Naive thymus-derived CD4-positive, alpha-beta T cell (primary cell): Measurements from ENCODE around the gene GSTT2. TPM values are rescaled to one million over a fixed set of nuclear protein-coding genes. Genes with fewer than 3 reads are reported as not detected.
"Not testable (repeated sequence)": the region's sequence is repeated elsewhere in the genome, so short reads cannot be mapped to it uniquely, and the experiment has no call there.

Experiments used
- ATAC-seq: fragments of 150-1000 bp; cut with Tn5 transposase; 2 replicates; pipeline ENCODE4 v1.10.0; 2021; ENCODE audit warnings: mild to moderate bottlenecking, moderate library complexity
- CTCF ChIA-PET: fragments of 350-600 bp; sonication (Branson Sonifier 250); formaldehyde crosslinking; loops from one replicate; lab custom pipeline; 2021; ENCODE audit warnings: antibody characterized with exemption; lab: Charles Lee
- POLR2A ChIA-PET: fragments of 350-600 bp; sonication (Branson Sonifier 250); formaldehyde crosslinking; loops from one replicate; lab custom pipeline; 2021; ENCODE audit warnings: antibody characterized with exemption, inconsistent platforms; lab: Charles Lee
- DNase-seq, 9 donors: peaks; one replicate each; pipeline versions ENCODE4 v3.0.0 to v3.0.0-alpha.2; 2020 to 2022; ENCODE audit warnings: mixed read lengths in 1 of 9
- H3K27ac ChIP-seq: one replicate; pipeline ENCODE4 v1.7.0; 2013; ENCODE audit warnings: mild to moderate bottlenecking, low read depth, low read length, moderate library complexity
- H3K27me3 ChIP-seq, 2 donors: one replicate each; pipeline ENCODE4 v1.7.0; 2013; ENCODE audit warnings: low read length in 2 of 2, mild to moderate bottlenecking in 2 of 2, moderate library complexity in 2 of 2; ENCODE audit not compliant: control insufficient read depth in 2 of 2, insufficient read depth in 2 of 2
- H3K36me3 ChIP-seq, 3 experiments: 1 replicate in 2 of 3; 2 replicates in 1 of 3; pipeline ENCODE4 v1.7.0; 2013; ENCODE audit warnings: low read length in 3 of 3, mild to moderate bottlenecking in 3 of 3, moderate library complexity in 1 of 3; ENCODE audit not compliant: insufficient read depth in 3 of 3, control insufficient read depth in 2 of 3
- H3K4me1 ChIP-seq, 2 donors: one replicate each; pipeline ENCODE4 v1.7.0; 2013; ENCODE audit warnings: low read length in 2 of 2, mild to moderate bottlenecking in 2 of 2, moderate library complexity in 1 of 2; ENCODE audit not compliant: control insufficient read depth in 2 of 2, insufficient read depth in 2 of 2
- H3K4me3 ChIP-seq: 2 replicates; pipeline ENCODE4 v1.7.0; 2013; ENCODE audit warnings: mild to moderate bottlenecking, low read length
- H3K9me3 ChIP-seq, 3 experiments: 1 replicate in 2 of 3; 2 replicates in 1 of 3; pipeline ENCODE4 v1.7.0; 2013; ENCODE audit warnings: low read length in 3 of 3; ENCODE audit not compliant: control insufficient read depth in 2 of 3
- H3K27ac Mint-ChIP-seq, 9 donors: one replicate each; pipeline ENCODE4 v1.8.0; 2020 to 2022; ENCODE audit warnings: mixed read lengths in 9 of 9, mild to moderate bottlenecking in 8 of 9, moderate library complexity in 5 of 9, inconsistent platforms in 2 of 9
- H3K27me3 Mint-ChIP-seq, 5 donors: one replicate each; pipeline ENCODE4 v1.8.0; 2021 to 2022; ENCODE audit warnings: mixed read lengths in 5 of 5, mild to moderate bottlenecking in 1 of 5
- H3K36me3 Mint-ChIP-seq, 5 donors: one replicate each; pipeline ENCODE4 v1.8.0; 2020 to 2022; ENCODE audit warnings: mixed read lengths in 5 of 5, mild to moderate bottlenecking in 3 of 5, inconsistent platforms in 1 of 5
- H3K4me1 Mint-ChIP-seq, 7 donors: one replicate each; pipeline ENCODE4 v1.8.0; 2020 to 2022; ENCODE audit warnings: mixed read lengths in 7 of 7, mild to moderate bottlenecking in 3 of 7, inconsistent platforms in 1 of 7
- H3K4me3 Mint-ChIP-seq, 10 donors: one replicate each; pipeline ENCODE4 v1.8.0; 2020 to 2022; ENCODE audit warnings: mild to moderate bottlenecking in 10 of 10, mixed read lengths in 10 of 10, moderate library complexity in 6 of 10, inconsistent platforms in 2 of 10
- H3K9me3 Mint-ChIP-seq, 11 donors: one replicate each; pipeline ENCODE4 v1.8.0; 2020 to 2022; ENCODE audit warnings: mixed read lengths in 11 of 11, mild to moderate bottlenecking in 4 of 11, inconsistent platforms in 1 of 11, moderate library complexity in 1 of 11
- intact Hi-C, 2 donors: fragments of 100-400 bp; cut with micrococcal nuclease; formaldehyde crosslinking; loops; one replicate each; pipeline ENCODE4 v1.15.1; 2023
- polyA plus RNA-seq, 2 donors: library from polyadenylated mRNA; unstranded; fragments of 300-500 nt; fragmentation: Illumina TruSeq; gene quantifications; one replicate each; pipeline ENCODE4 v1.2.3, GENCODE V29; 2021
- total RNA-seq, 6 experiments: library from RNA in 5 of 6; stranded (reverse) in 5 of 6; gene quantifications; 1 replicate in 5 of 6; 2 replicates in 1 of 6; pipeline ENCODE4 v1.2.3 and lab custom pipeline; 2021 to 2026

Gene GSTT2
- total and polyA plus RNA-seq, 7 experiments from 2014 or later = not detected

DNA sequence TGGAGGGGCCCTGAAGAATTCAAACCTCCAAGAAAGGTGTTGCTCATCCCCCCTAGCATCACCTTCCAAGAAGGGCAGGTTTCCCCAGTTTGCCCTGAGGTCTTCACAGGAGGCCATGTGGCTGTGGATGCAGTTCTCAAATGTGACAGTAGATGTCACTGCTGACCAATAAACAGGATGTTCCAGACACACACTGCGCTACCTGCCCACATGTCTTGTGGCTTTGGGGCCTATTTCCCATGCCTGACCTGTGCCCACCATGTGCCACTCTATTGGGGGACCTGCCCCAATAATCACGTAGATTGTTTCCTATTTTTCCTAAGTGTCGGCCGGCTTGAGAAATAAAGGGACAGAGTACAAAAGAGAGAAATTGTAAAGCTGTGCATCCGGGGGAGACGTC, 4.5 kb downstream of the GSTT2 start:
- Histone ChIP-seq H3K4me3 (no peak overlapping the region), H3K27ac (no peak overlapping the region), H3K9me3 (no peaks in the 10 kb centered on the region), H3K4me1 (no peaks in the 10 kb centered on the region), H3K27me3 (no peaks in the 10 kb centered on the region), H3K36me3 (no peaks in the 10 kb centered on the region)
- ChIA-PET CTCF (no interaction called here), POLR2A (no interaction called here)
- peaks cover 0 to 2% (median 0%) of the 10 kb centered on the region in 11 donors for H3K9me3 Mint-ChIP-seq
- peaks cover 0 to 10% (median 2%) of the 10 kb centered on the region in 7 donors for H3K4me1 Mint-ChIP-seq
- intact Hi-C loops = loop anchor here (5.0 to 10.0 kb wide), 7 partner anchors 53 to 543 kb away; partner anchors contain the start of gene SUSD2 (in 1 of the 2)
- peaks cover 0 to 4% (median 0%) of the 10 kb centered on the region in 5 donors for H3K27me3 Mint-ChIP-seq
- ATAC-seq = peak; percentile 89
- no peak overlapping the region for H3K4me3 Mint-ChIP-seq
- peak overlapping the region in 2 of 9 donors; percentile 10 to 16 for H3K27ac Mint-ChIP-seq
- no peaks in the 10 kb centered on the region for H3K36me3 Mint-ChIP-seq
- peak in 7 of 9 donors; percentile 31 to 69 (median 37) for DNase-seq

DNA sequence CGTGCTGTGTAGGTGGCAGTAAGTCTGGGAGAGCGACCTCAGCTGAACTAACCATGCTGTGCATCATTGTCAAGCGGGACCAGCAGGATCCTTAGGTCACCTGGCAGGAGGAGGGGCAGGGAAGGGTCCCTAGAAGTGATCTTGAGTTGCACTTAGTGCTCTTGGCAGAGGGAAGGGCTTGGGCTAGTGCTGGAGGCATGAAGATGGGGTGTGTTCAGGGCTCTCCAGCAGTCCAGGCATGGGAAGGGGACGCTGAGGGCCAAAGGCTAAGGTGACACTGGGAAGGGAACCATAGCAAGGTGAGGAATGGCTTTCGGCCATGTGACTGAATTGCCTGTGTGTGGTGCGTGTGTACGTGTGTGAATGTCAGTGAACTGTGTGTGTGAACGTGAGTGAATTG, 6.2 kb downstream of the GSTT2 start:
- H3K36me3 Mint-ChIP-seq, ATAC-seq, DNase-seq, H3K36me3 ChIP-seq, H3K4me3 Mint-ChIP-seq, H3K4me1 ChIP-seq, H3K27ac ChIP-seq, H3K27me3 Mint-ChIP-seq, H3K4me1 Mint-ChIP-seq, H3K27me3 ChIP-seq, H3K4me3 ChIP-seq, H3K9me3 Mint-ChIP-seq, CTCF ChIA-PET, POLR2A ChIA-PET, H3K9me3 ChIP-seq: not testable (repeated sequence)
- H3K27ac Mint-ChIP-seq = peak overlapping the region in 2 of 9 donors; percentile 5 to 22
- intact Hi-C loops = loop anchor here in 1 of 2 donors (10.0 kb wide), 2 partner anchors 149 to 199 kb away; partner anchors contain the start of gene SUSD2

DNA sequence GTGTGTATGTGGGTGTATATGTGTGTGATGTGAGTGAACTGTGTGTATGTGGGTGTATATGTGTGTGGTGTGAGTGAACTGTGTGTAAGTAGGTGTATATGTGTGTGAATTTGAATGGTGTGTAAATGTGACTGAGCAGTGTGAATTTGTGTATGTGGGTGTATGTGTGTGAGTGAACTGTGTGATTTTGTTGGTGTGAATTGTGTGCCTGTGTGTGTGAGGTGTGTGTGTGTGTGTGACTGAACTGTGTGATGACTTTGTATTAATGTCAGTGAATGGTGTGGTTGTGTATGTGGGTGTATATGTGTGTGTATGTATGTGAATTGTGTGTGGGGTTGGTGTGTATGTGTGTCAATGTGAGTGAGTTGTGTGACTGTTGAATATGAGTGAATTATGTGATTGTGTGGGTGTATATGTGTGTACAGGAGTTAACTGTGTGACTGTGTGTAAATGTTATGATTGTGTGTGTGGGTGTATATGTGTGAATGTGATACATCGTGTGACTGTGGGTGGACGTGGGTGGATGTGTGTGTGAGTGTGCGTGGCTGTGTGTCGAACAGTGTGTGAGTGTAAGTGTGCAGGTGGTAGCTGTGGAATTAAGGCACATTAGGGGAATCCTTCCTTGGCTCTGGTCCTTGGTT, 6.7 kb downstream of the GSTT2 start:
- H3K27ac Mint-ChIP-seq = peak overlapping the region in 1 of 9 donors; percentile 5
- CTCF ChIA-PET = interaction anchor here (0.6 kb wide), 1 partner anchor 149 kb away, joined by 3 read pairs; no protein-coding TSS in a partner anchor
- not testable (repeated sequence) for H3K9me3 Mint-ChIP-seq, DNase-seq, H3K36me3 ChIP-seq, H3K27me3 ChIP-seq, H3K4me1 Mint-ChIP-seq, H3K27ac ChIP-seq, H3K9me3 ChIP-seq, H3K4me3 ChIP-seq, H3K36me3 Mint-ChIP-seq, ATAC-seq, H3K27me3 Mint-ChIP-seq, H3K4me3 Mint-ChIP-seq, H3K4me1 ChIP-seq
- POLR2A ChIA-PET = interaction anchor here (0.6 kb wide), 1 partner anchor 61 kb away, joined by 3 read pairs; no protein-coding TSS in a partner anchor
- intact Hi-C loops = loop anchor here in 1 of 2 donors (10.0 kb wide), 2 partner anchors 148 to 198 kb away; partner anchors contain the start of gene SUSD2

GRCh38 chr22:23989583-23990244, 9.8 kb downstream of the GSTT2 start:
- DNase-seq, CTCF ChIA-PET, H3K9me3 ChIP-seq, H3K27me3 ChIP-seq, H3K36me3 Mint-ChIP-seq, H3K4me3 ChIP-seq, H3K9me3 Mint-ChIP-seq, H3K36me3 ChIP-seq, H3K27me3 Mint-ChIP-seq, H3K27ac Mint-ChIP-seq, POLR2A ChIA-PET, H3K4me1 Mint-ChIP-seq, ATAC-seq, H3K27ac ChIP-seq, H3K4me3 Mint-ChIP-seq, H3K4me1 ChIP-seq: not testable (repeated sequence)
- intact Hi-C loops = loop anchor here in 1 of 2 donors (10.0 kb wide), 2 partner anchors 145 to 195 kb away; partner anchors contain the start of gene SUSD2

DNA sequence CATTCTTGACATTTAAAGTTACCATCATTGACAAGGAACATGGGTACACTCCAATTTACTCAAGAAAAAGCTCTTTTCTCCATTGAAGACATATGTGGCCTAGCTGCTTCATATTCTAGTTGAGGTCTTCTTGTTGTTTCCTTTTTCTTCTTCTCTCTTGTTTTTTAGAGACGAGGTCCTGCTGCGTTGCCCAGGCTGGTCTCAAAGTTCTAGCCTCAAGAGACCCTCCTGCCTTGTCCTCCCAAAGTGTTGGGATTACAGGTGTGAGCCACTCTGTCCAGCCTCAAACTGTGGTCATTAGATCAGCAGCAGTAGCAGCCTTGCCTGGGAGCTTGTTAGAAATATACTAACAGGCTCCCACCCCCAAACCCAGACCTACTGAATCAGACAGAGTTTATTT, 13.1 kb downstream of the GSTT2 start:
- ATAC-seq, H3K4me3 Mint-ChIP-seq, H3K36me3 ChIP-seq, H3K4me1 ChIP-seq, intact Hi-C loops, H3K9me3 ChIP-seq, POLR2A ChIA-PET, H3K4me1 Mint-ChIP-seq, H3K36me3 Mint-ChIP-seq, CTCF ChIA-PET, H3K9me3 Mint-ChIP-seq, DNase-seq, H3K27me3 ChIP-seq, H3K27ac ChIP-seq, H3K4me3 ChIP-seq: not testable (repeated sequence)
- Mint-ChIP-seq H3K27ac (peak overlapping the region in 2 of 9 donors; percentile 17 to 21), H3K27me3 (peaks cover 0 to 14% (median 0%) of the 10 kb centered on the region in 5 donors)

DNA sequence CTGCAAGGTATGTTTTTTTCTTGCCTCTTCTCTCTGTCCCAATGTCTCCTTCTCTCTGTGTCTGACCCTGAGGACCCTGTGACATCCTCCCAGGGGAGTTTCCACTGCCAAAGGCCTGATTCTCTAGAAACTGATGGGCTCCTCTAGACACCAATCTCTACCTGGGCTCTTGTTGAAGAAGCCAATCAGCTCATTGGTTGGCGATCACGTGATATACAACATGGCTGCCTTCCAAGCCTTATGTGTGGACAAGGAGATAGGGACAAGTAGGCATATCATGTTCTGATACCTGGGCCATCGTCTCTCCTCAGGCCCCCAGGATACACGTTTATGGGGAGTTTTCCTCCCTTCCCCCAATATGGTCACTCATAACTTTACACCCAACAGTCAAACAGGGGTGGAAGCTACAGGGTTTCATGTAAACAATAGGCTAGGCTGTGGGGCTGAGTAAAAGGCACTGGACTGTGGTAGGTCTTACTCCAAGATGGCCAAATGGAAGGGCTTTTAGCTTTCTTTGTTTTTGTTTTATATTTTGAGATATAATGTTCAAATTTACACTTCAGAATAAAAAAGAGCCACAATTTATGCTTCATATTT, 13.7 kb downstream of the GSTT2 start:
- intact Hi-C loops, POLR2A ChIA-PET: not testable (repeated sequence)

More for the DNA sequence above, 13.7 kb downstream of the GSTT2 start:
- H3K27me3 Mint-ChIP-seq = peaks cover 0 to 14% (median 0%) of the 10 kb centered on the region in 5 donors
- H3K27me3 ChIP-seq, CTCF ChIA-PET, H3K4me1 ChIP-seq, H3K9me3 Mint-ChIP-seq, H3K4me1 Mint-ChIP-seq, H3K36me3 Mint-ChIP-seq, H3K4me3 ChIP-seq, H3K4me3 Mint-ChIP-seq, H3K27ac ChIP-seq, H3K27ac Mint-ChIP-seq, H3K9me3 ChIP-seq, H3K36me3 ChIP-seq, ATAC-seq, DNase-seq: not testable (repeated sequence)
